ENCODE results near the gene PDIA6. TPM values are rescaled to one million over a fixed set of nuclear protein-coding genes. Genes with fewer than 3 reads are reported as not detected.

Gene PDIA6, protein sequence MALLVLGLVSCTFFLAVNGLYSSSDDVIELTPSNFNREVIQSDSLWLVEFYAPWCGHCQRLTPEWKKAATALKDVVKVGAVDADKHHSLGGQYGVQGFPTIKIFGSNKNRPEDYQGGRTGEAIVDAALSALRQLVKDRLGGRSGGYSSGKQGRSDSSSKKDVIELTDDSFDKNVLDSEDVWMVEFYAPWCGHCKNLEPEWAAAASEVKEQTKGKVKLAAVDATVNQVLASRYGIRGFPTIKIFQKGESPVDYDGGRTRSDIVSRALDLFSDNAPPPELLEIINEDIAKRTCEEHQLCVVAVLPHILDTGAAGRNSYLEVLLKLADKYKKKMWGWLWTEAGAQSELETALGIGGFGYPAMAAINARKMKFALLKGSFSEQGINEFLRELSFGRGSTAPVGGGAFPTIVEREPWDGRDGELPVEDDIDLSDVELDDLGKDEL
- 464 and 699 TPM in 2 replicates for total RNA-seq

DNA sequence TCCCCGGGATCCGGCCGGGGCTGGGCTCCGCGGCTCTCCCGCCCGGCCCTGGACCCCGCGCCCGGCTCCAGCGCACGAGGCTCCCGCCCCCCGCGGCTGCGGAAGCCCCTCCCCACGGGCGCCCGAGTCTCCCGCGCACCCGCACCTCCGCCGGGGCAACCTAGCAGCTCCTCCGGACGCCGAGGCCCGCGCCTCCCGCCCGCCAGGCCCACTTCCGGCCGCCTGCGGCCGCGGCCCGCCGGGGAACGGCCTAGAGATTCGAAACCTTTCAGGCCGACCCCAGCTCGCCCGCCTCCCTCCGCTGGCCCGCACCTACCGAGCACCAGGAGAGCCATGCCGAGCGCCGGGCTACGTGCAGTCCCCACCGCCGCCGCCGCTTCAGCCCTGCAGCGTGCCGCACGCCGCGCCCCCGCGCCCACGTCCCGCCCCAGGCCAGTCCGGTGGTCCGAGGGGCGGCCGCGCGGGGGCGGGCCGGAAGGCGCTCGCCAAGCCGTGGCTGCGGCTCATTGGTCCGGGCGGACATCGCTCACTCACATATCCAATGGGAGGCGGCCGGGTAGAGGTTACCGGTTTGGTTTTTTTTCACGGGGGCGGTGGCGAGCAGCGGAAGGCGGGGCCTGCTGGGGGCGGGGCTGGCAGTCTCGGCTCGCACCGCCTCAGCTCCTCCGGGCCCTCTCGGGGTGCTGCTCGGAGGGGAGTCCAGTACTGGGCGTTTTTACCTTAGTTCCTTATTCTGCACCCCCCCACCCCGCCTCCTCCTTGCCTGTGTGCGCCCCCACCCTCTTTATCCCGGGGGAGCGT, at the start of gene PDIA6:
TSS of gene PDIA6 (minus strand) at position 424 of the 801 bp plus-strand sequence. CDS start at position 335, 89 bp downstream.

Other genes with a start within 250 kb of the PDIA6 start
- gene NOL10, start 122.8 kb downstream of the PDIA6 start, total RNA-seq, result 45.7 and 54.3 TPM in 2 replicates
- 0.68 and 1.9 TPM in 2 replicates for gene ATP6V1C2, start 91.2 kb downstream of the PDIA6 start, total RNA-seq
- 0.21 TPM in 1 of 2 replicates, not detected in the other for gene KCNF1, start 99.1 kb upstream of the PDIA6 start, total RNA-seq

All from nasal cavity respiratory epithelium epithelial cell of viscerocranial mucosa (primary cell).